HepG2 (cell line): ENCODE data around the gene LRIG1. TPM values are rescaled to one million over a fixed set of nuclear protein-coding genes. Genes with fewer than 3 reads are reported as not detected.

Experiments
- KIAA2018 ChIP-seq: sonication (generic); formaldehyde crosslinking; IDR thresholded peaks from 2 replicates; pipeline ENCODE4 v1.5.0; 2020; ENCODE audit warnings: mild to moderate bottlenecking, missing genetic modification reagents, borderline replicate concordance
- MBD4 ChIP-seq: IDR thresholded peaks from 2 replicates; pipeline ENCODE4 v1.6.1; 2012; ENCODE audit warnings: low read length, inconsistent platforms, borderline replicate concordance
- MZF1 ChIP-seq: sonication (generic); formaldehyde crosslinking; IDR thresholded peaks from 2 replicates; pipeline ENCODE4 v1.8.1; 2023; ENCODE audit warnings: mild to moderate bottlenecking, missing genetic modification reagents, borderline replicate concordance
- SNRNP70 ChIP-seq: fragments of 200-400 bp; formaldehyde crosslinking; IDR thresholded peaks from 2 replicates; pipeline ENCODE4 v1.6.1; 2017; ENCODE audit warnings: mild to moderate bottlenecking, low read depth, low read length, moderate library complexity
- TFAP4 ChIP-seq: sonication (generic); IDR thresholded peaks from 2 replicates; pipeline ENCODE4 v1.6.1; 2016; ENCODE audit warnings: low read depth, borderline replicate concordance
- ZNF20 ChIP-seq: sonication (generic); formaldehyde crosslinking; IDR thresholded peaks from 2 replicates; pipeline ENCODE4 v1.4.0; 2020; ENCODE audit warnings: mild to moderate bottlenecking, moderate library complexity, missing genetic modification reagents
- ZNF431 ChIP-seq: sonication (generic); formaldehyde crosslinking; IDR thresholded peaks from 2 replicates; pipeline ENCODE4 v1.9.0; 2022; ENCODE audit warnings: missing genetic modification reagents, low read depth, mild to moderate bottlenecking, borderline replicate concordance
- ZNF468 ChIP-seq: sonication (generic); formaldehyde crosslinking; IDR thresholded peaks from 2 replicates; pipeline ENCODE4 v1.8.0; 2022; ENCODE audit warnings: mild to moderate bottlenecking, moderate library complexity, missing genetic modification reagents
- polyA plus RNA-seq, 8 experiments: library from polyadenylated mRNA; depleted of rRNA in 3 of 8; stranded (reverse) in 7 of 8; unstranded in 1 of 8; fragments of >200 nt; fragmentation: Illumina TruSeq in 4 of 8; extraction: Trizol in 4 of 8; gene quantifications; 2 replicates each; pipeline versions ENCODE4 v1.2.1 to v1.2.3, GENCODE V29; 2011 to 2016; ENCODE audit warnings: low read depth in 4 of 8, missing spikeins in 1 of 8, mixed read lengths in 1 of 8; ENCODE audit not compliant: insufficient read depth in 1 of 8
- total RNA-seq, 5 experiments: library from RNA; depleted of rRNA; stranded (reverse); fragments of >200 nt; fragmentation: Illumina TruSeq; extraction: Trizol; gene quantifications; 2 replicates each; pipeline ENCODE4 v1.2.3, GENCODE V29; 2016; ENCODE audit warnings: low read depth in 1 of 5

LRIG1 gene
- total and polyA plus RNA-seq, 2 of the 13 experiments (the other 11 are each of a cell fraction or from before 2014, with no cell fraction given), result 17.8 to 24.8 TPM

GRCh38 chr3:66377800-66378199, 123.0 kb downstream of the LRIG1 start (continued):
- no peak for TF ChIP-seq KIAA2018 (CRISPR knock-in tag)
- TF ChIP-seq MBD4, result no peak
- TF ChIP-seq ZNF468 (CRISPR knock-in tag), result no peak
- TF ChIP-seq TFAP4, result no peak
- no peak for TF ChIP-seq ZNF20
- TF ChIP-seq MZF1, result no peak
- no peak for TF ChIP-seq SNRNP70
- no peak for TF ChIP-seq ZNF431 (CRISPR knock-in tag)
